GM12874 (cell line): ENCODE results near the gene COL1A1.

ENCODE experiments used
- CTCF ChIP-seq: IDR thresholded peaks from 2 replicates; pipeline ENCODE4 v1.5.1; 2011; ENCODE audit warnings: low read depth, mild to moderate bottlenecking, control low read depth, low read length, moderate library complexity; ENCODE audit not compliant: insufficient read depth

Gene COL1A1

GRCh38 chr17:50219939-50220465 is 18.6 kb upstream of the COL1A1 start:
- no peak for TF ChIP-seq CTCF

- no peak for TF ChIP-seq CTCF
Measured at GRCh38 chr17:50219342-50219741, 17.9 kb upstream of the COL1A1 start.

GRCh38 chr17:50218771-50219315 is 17.4 kb upstream of the COL1A1 start:
- TF ChIP-seq CTCF = no peak

- no peak for TF ChIP-seq CTCF
Measured at GRCh38 chr17:50218071-50218759, 16.8 kb upstream of the COL1A1 start.

- TF ChIP-seq CTCF = no peak
Measured at GRCh38 chr17:50217591-50217990, 16.2 kb upstream of the COL1A1 start.

- no peak for TF ChIP-seq CTCF
Measured at GRCh38 chr17:50214976-50215760, 13.7 kb upstream of the COL1A1 start.
